Nephron progenitor cell (in vitro differentiated cells): ENCODE data around the gene ARL8B.
A peak's percentile ranks its signal among the peaks of the same experiment; 100 is the strongest.

Experiments used
- DNase-seq: peaks from one replicate; pipeline ENCODE4 v3.0.0; 2021
- H3K27ac Mint-ChIP-seq: 2 replicates; pipeline ENCODE4 v1.8.0; 2021; ENCODE audit warnings: mild to moderate bottlenecking, moderate library complexity, mixed read lengths
- H3K27me3 Mint-ChIP-seq: 2 replicates; pipeline ENCODE4 v1.8.0; 2021; ENCODE audit warnings: mild to moderate bottlenecking, low read depth, mixed read lengths; ENCODE audit not compliant: poor library complexity
- H3K36me3 Mint-ChIP-seq: 2 replicates; pipeline ENCODE4 v1.8.0; 2021; ENCODE audit warnings: low read depth, mixed read lengths
- H3K4me1 Mint-ChIP-seq: 2 replicates; pipeline ENCODE4 v1.8.0; 2021; ENCODE audit warnings: mixed read lengths
- H3K4me3 Mint-ChIP-seq: 2 replicates; pipeline ENCODE4 v1.8.0; 2021; ENCODE audit warnings: mild to moderate bottlenecking, moderate library complexity, mixed read lengths
- H3K9me3 Mint-ChIP-seq: 2 replicates; pipeline ENCODE4 v1.8.0; 2021; ENCODE audit warnings: mild to moderate bottlenecking, moderate library complexity, mixed read lengths
- CTCF ChIP-seq: fragments of 200-600 bp; sonication (generic); IDR thresholded peaks from 2 replicates; pipeline ENCODE4 v1.5.0; 2021; ENCODE audit warnings: antibody characterized with exemption

ARL8B gene

GRCh38 chr3:5197470-5198312 is 75.6 kb downstream of the ARL8B start:
- Mint-ChIP-seq H3K4me3 (no peak overlapping the region), H3K4me1 (peaks cover 15% of the 10 kb centered on the region), H3K27ac (peak overlapping the region; percentile 17), H3K27me3 (no peaks in the 10 kb centered on the region), H3K9me3 (no peaks in the 10 kb centered on the region), H3K36me3 (peaks cover 64% of the 10 kb centered on the region)
- no peak for DNase-seq
- TF ChIP-seq CTCF, result no peak

- Mint-ChIP-seq H3K4me1 (peaks cover 11% of the 10 kb centered on the region), H3K36me3 (peaks cover 64% of the 10 kb centered on the region)
- TF ChIP-seq CTCF, result no peak
Observed at GRCh38 chr3:5198313-5198677, 76.2 kb downstream of the ARL8B start.

DNA sequence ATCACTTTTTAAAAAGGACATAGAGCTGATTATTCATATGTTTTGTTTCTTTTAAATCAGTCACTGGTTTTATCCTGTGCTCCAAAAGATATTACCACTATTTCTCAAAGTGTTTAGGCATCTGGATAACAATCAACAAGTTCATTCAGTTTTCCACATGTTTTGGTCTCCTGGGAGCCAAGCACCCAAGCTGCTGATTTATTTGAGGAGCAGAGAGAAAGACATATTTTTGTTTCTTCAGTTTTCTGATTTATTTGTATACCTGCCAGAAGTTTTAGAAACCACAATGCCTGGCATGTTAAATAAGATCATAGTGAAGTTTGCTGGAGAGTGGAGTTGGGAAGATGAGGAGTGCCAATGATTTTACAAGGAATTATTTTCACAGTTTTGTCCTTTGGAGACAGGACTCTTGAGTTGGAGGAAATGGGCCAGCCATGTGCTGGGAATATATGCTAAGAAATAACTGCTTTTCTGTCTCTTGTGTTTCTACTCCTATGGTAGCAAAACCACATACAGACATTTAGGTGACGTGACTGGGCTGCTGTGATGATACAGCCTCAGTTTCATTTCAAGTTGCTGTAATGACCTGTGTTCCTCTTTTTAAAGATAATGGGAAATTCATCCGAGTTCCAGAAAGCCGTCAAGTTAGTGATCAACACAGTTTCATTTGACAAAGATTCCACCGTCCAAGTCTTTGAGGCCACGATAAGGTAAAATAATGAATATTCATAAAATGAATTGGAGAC is 77.1 kb downstream of the ARL8B start:
- no peak for TF ChIP-seq CTCF
- no peaks in the 10 kb centered on the region for H3K27me3 Mint-ChIP-seq
- H3K4me1 Mint-ChIP-seq, result peaks cover 10% of the 10 kb centered on the region
- H3K4me3 Mint-ChIP-seq, result no peak overlapping the region
- DNase-seq, result no peak
- H3K36me3 Mint-ChIP-seq, result peaks cover 62% of the 10 kb centered on the region
- H3K9me3 Mint-ChIP-seq, result no peaks in the 10 kb centered on the region
- no peak overlapping the region for H3K27ac Mint-ChIP-seq

More at GRCh38 chr3:5198313-5198677, 76.2 kb downstream of the ARL8B start:
- Mint-ChIP-seq H3K27ac (no peak overlapping the region), H3K4me3 (no peak overlapping the region), H3K9me3 (no peaks in the 10 kb centered on the region), H3K27me3 (no peaks in the 10 kb centered on the region)
- no peak for DNase-seq

DNA sequence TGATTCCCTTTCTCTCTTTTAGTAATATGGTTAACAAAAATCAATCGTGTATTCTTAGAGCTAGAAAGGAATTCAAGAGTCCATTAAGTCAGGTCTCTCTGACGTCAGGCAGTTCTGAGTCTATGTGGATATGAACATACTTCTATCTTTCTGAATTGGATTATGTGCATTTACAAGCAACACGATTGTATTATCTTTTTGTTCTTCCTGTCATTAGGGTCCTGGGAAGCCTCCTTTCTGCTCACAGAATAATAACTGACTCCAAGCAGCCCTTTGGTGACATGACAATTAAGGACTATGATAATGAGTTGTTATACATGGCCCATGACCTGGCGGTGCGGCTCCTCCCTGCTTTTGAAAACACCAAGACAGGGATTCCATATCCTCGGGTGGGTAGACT is 79.4 kb downstream of the ARL8B start:
- Mint-ChIP-seq H3K4me1 (peaks cover 3% of the 10 kb centered on the region), H3K27ac (peak overlapping the region; percentile 66), H3K27me3 (no peaks in the 10 kb centered on the region), H3K9me3 (no peaks in the 10 kb centered on the region), H3K4me3 (no peak overlapping the region), H3K36me3 (peaks cover 73% of the 10 kb centered on the region)
- no peak for DNase-seq
- no peak for TF ChIP-seq CTCF

DNA sequence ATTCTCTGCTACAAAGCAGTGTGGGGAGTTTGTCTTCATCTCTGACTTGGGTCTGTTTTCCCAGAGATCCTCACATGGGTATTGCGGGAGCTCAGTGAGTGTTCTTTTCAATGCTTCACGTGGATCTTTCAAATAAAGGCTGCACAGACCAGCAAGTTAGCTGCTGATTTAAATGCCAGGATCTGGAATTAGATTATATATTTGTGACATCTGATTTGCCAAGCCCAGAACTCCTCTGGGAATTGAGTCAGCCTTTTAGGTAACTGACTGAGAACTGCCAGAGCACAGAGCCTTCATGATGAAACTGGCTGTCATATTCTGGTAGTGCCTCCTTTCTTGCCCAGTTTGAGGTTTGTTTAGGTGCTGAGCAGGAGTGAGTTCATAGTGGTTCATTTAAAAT is 80.1 kb downstream of the ARL8B start:
- no peak for DNase-seq
- no peaks in the 10 kb centered on the region for H3K9me3 Mint-ChIP-seq

More for the DNA sequence above, 80.1 kb downstream of the ARL8B start:
- H3K27me3 Mint-ChIP-seq, result no peaks in the 10 kb centered on the region
- H3K27ac Mint-ChIP-seq, result peak overlapping the region; percentile 66
- peaks cover 72% of the 10 kb centered on the region for H3K36me3 Mint-ChIP-seq
- no peaks in the 10 kb centered on the region for H3K4me1 Mint-ChIP-seq
- no peak for TF ChIP-seq CTCF
- H3K4me3 Mint-ChIP-seq, result no peak overlapping the region
